Ishikawa (cell line): ENCODE measurements around the gene NOXO1.

Experiments used
- CEBPB ChIP-seq: IDR thresholded peaks from 2 replicates; pipeline ENCODE4 v1.6.1; 2012
- CREB1 ChIP-seq: IDR thresholded peaks from 2 replicates; pipeline ENCODE4 v1.6.1; 2012; ENCODE audit warnings: low read depth
- EGR1 ChIP-seq: IDR thresholded peaks from 2 replicates; pipeline ENCODE4 v1.6.1; 2012
- EP300 ChIP-seq: IDR thresholded peaks from 2 replicates; pipeline ENCODE4 v1.6.1; 2012; ENCODE audit warnings: borderline replicate concordance
- RAD21 ChIP-seq: IDR thresholded peaks from 2 replicates; pipeline ENCODE4 v1.6.1; 2012; ENCODE audit warnings: low read depth
- TAF1 ChIP-seq: IDR thresholded peaks from 2 replicates; pipeline ENCODE4 v1.6.1; 2012; ENCODE audit warnings: low read depth, mild to moderate bottlenecking
- TCF12 ChIP-seq: IDR thresholded peaks from 2 replicates; pipeline ENCODE4 v1.6.1; 2012; ENCODE audit warnings: low read depth
- TEAD4 ChIP-seq: IDR thresholded peaks from 2 replicates; pipeline ENCODE4 v1.6.1; 2012
- YY1 ChIP-seq: IDR thresholded peaks from 2 replicates; pipeline ENCODE4 v1.6.1; 2012; ENCODE audit warnings: low read depth
- ZBTB7A ChIP-seq: IDR thresholded peaks from 2 replicates; pipeline ENCODE4 v1.6.1; 2012; ENCODE audit warnings: low read depth
- TF ChIP-seq, protein P1 (sequence below): IDR thresholded peaks from 2 replicates; pipeline ENCODE4 v1.6.1; 2012; ENCODE audit warnings: low read depth, mild to moderate bottlenecking
- TF ChIP-seq, protein P2 (sequence below): IDR thresholded peaks from 2 replicates; pipeline ENCODE4 v1.6.1; 2012
- TF ChIP-seq, protein P3 (sequence below): IDR thresholded peaks from 2 replicates; pipeline ENCODE4 v1.6.1; 2012

DNA sequence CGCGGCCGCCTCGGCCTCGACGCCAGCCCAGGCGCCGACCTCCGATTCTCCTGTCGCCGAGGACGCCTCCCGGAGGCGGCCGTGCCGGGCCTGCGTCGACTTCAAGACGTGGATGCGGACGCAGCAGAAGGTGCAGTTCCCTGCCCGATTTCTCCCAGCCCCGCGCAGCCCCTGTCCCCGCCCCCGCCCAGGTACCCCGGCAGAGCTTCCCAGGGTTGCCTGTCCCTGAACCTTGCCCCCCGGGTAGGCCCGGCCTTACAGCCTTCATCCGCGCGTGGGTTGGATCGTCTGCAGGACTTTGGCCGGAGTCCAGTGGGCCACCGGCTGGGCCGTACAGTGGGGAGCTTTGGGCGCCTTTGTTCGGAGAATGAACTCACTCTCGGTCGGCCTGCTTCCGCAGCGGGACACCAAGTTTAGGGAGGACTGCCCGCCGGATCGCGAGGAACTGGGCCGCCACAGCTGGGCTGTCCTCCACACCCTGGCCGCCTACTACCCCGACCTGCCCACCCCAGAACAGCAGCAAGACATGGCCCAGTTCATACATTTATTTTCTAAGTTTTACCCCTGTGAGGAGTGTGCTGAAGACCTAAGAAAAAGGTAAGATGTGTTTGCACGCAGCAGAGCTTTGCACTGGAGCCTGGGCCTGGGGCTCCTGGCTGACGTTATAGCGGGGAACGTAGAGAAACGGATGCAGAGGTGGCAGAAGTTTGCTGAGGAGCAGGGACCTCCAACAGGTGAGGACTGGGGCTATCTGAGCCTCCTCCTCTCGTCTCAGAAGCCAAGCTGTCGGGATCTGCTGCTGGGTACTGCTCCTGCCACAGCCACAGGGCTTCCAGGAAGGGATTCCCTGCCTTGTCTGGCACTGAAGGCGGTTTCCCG, 3.3 kb upstream of the NOXO1 start:
- TF ChIP-seq CEBPB (no peak), ZBTB7A (no peak), CREB1 (no peak), RAD21 (no peak), YY1 (no peak), TAF1 (no peak), TCF12 (no peak), TEAD4 (no peak), EP300 (no peak), EGR1 (no peak)
- TF ChIP-seq, protein P1, sequence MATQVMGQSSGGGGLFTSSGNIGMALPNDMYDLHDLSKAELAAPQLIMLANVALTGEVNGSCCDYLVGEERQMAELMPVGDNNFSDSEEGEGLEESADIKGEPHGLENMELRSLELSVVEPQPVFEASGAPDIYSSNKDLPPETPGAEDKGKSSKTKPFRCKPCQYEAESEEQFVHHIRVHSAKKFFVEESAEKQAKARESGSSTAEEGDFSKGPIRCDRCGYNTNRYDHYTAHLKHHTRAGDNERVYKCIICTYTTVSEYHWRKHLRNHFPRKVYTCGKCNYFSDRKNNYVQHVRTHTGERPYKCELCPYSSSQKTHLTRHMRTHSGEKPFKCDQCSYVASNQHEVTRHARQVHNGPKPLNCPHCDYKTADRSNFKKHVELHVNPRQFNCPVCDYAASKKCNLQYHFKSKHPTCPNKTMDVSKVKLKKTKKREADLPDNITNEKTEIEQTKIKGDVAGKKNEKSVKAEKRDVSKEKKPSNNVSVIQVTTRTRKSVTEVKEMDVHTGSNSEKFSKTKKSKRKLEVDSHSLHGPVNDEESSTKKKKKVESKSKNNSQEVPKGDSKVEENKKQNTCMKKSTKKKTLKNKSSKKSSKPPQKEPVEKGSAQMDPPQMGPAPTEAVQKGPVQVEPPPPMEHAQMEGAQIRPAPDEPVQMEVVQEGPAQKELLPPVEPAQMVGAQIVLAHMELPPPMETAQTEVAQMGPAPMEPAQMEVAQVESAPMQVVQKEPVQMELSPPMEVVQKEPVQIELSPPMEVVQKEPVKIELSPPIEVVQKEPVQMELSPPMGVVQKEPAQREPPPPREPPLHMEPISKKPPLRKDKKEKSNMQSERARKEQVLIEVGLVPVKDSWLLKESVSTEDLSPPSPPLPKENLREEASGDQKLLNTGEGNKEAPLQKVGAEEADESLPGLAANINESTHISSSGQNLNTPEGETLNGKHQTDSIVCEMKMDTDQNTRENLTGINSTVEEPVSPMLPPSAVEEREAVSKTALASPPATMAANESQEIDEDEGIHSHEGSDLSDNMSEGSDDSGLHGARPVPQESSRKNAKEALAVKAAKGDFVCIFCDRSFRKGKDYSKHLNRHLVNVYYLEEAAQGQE, result no peak
- TF ChIP-seq, protein P2, sequence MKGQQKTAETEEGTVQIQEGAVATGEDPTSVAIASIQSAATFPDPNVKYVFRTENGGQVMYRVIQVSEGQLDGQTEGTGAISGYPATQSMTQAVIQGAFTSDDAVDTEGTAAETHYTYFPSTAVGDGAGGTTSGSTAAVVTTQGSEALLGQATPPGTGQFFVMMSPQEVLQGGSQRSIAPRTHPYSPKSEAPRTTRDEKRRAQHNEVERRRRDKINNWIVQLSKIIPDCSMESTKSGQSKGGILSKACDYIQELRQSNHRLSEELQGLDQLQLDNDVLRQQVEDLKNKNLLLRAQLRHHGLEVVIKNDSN, result no peak
- TF ChIP-seq, protein P3, sequence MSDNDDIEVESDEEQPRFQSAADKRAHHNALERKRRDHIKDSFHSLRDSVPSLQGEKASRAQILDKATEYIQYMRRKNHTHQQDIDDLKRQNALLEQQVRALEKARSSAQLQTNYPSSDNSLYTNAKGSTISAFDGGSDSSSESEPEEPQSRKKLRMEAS, result no peak
